Suprapubic skin (tissue), 3 donors: ENCODE measurements around the gene AARS1.
"Not testable (repeated sequence)": the region's sequence is repeated elsewhere in the genome, so short reads cannot be mapped to it uniquely, and the experiment has no call there.

Source experiments
- POLR2A ChIP-seq, 2 donors: fragments of 450-650 bp; IDR thresholded peaks; one replicate each; pipeline ENCODE4 v1.6.1; 2017; ENCODE audit warnings: antibody characterized with exemption in 2 of 2, mild to moderate bottlenecking in 2 of 2, moderate library complexity in 2 of 2
- TF ChIP-seq, protein P1 (sequence below), 2 donors: fragments of 200-600 bp in 1 of 2; fragments of 450-650 bp in 1 of 2; sonication (generic) in 1 of 2; IDR thresholded peaks; one replicate each; pipeline ENCODE4 v1.5.1; 2016 to 2019; ENCODE audit warnings: antibody characterized with exemption in 2 of 2, mild to moderate bottlenecking in 1 of 2, moderate library complexity in 1 of 2

DNA sequence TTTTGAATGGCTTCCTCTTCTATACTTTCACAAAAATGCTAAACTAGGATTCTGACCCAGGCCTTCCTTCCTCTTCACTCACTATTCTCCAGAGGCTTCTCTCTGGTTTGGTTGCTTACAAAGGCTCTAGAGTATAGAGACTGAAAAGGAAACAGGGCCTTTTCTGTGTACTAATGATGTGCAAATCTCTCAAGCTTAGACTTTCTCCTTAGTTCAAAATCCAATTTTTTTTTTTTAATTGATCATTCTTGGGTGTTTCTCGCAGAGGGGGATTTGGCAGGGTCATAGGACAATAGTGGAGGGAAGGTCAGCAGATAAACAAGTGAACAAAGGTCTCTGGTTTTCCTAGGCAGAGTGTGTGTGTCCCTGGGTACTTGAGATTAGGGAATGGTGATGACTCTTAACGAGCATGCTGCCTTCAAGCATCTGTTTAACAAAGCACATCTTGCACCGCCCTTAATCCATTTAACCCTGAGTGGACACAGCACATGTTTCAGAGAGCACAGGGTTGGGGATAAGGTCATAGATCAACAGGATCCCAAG, 65.3 kb downstream of the AARS1 start:
- not testable (repeated sequence) for TF ChIP-seq POLR2A (IDR thresholded peaks at IDR 0.05)
- TF ChIP-seq, protein P1, sequence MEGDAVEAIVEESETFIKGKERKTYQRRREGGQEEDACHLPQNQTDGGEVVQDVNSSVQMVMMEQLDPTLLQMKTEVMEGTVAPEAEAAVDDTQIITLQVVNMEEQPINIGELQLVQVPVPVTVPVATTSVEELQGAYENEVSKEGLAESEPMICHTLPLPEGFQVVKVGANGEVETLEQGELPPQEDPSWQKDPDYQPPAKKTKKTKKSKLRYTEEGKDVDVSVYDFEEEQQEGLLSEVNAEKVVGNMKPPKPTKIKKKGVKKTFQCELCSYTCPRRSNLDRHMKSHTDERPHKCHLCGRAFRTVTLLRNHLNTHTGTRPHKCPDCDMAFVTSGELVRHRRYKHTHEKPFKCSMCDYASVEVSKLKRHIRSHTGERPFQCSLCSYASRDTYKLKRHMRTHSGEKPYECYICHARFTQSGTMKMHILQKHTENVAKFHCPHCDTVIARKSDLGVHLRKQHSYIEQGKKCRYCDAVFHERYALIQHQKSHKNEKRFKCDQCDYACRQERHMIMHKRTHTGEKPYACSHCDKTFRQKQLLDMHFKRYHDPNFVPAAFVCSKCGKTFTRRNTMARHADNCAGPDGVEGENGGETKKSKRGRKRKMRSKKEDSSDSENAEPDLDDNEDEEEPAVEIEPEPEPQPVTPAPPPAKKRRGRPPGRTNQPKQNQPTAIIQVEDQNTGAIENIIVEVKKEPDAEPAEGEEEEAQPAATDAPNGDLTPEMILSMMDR (IDR thresholded peaks at IDR 0.05): not testable (repeated sequence)
